Gastrocnemius medialis (tissue), 4 donors: ENCODE results near the gene NCEH1.

Experiments used
- CTCF ChIP-seq, 5 experiments: fragments of 450-650 bp in 3 of 5; fragments of 200-600 bp in 2 of 5; sonication (generic) in 2 of 5; IDR thresholded peaks in 4 of 5; conservative IDR thresholded peaks in 1 of 5; 1 replicate in 4 of 5; 2 replicates in 1 of 5; pipeline ENCODE4 v1.5.1; 2016 to 2019; ENCODE audit warnings: antibody characterized with exemption in 5 of 5, mild to moderate bottlenecking in 3 of 5, moderate library complexity in 3 of 5
- POLR2A ChIP-seq, 2 donors: fragments of 450-650 bp; IDR thresholded peaks; one replicate each; pipeline ENCODE4 v1.6.1; 2017; ENCODE audit warnings: antibody characterized with exemption in 2 of 2, mild to moderate bottlenecking in 2 of 2, moderate library complexity in 2 of 2

GRCh38 chr3:172680684-172681083 is 30.2 kb downstream of the NCEH1 start:
- TF ChIP-seq POLR2A (IDR thresholded peaks at IDR 0.05) (no peak), CTCF (IDR thresholded peaks at IDR 0.05 in 4 of 5, conservative IDR thresholded peaks at IDR 0.05 in 1 of 5) (no peak)
